ENCODE results near the gene ZNF407. TPM values are rescaled to one million over a fixed set of nuclear protein-coding genes. Genes with fewer than 3 reads are reported as not detected.

Gene ZNF407
- total and polyA plus RNA-seq, 2 of the 13 experiments (the other 11 are each of a cell fraction or from before 2014, with no cell fraction given), result 2.3 to 8.7 TPM

GRCh38 chr18:74982946-74983635, 385.4 kb downstream of the ZNF407 start:
- TF ChIP-seq ATF7 (IDR thresholded peaks at IDR 0.05) (peak; percentile 32; the same call in 1 of the 2 replicates), ATF7 (CRISPR knock-in tag; IDR thresholded peaks at IDR 0.05) (no peak), ZNF678 (CRISPR knock-in tag; IDR thresholded peaks at IDR 0.05) (no peak)
- no peaks in the 10 kb centered on the region for H3K9me3 ChIP-seq (ENCODE audit: low read length)
- no TSS peak for BruUV-seq (replicated peaks)
- H3K27me3 ChIP-seq (ENCODE audit: control insufficient read depth in 1 of 2, insufficient read depth in 2 of 2, low read length in 2 of 2), result no peaks in the 10 kb centered on the region
- no peak overlapping the region for H3K4me3 ChIP-seq (replicated peaks in 1 of 3; ENCODE audit: insufficient read depth in 1 of 3, low read depth in 2 of 3, low read length in 3 of 3)
- DNase-seq (ENCODE audit: low spot score) (no peak), ATAC-seq (no peak), FAIRE-seq (no peak)
- H3K36me3 ChIP-seq (replicated peaks in 1 of 2; ENCODE audit: control insufficient read depth in 1 of 2, insufficient read depth in 2 of 2, low read length in 2 of 2), result no peaks in the 10 kb centered on the region
- 94% methylated on average over 6 of the region's 6 CpGs for WGBS (ENCODE audit: low lambda C conversion rate)
- no peaks in the 10 kb centered on the region for H3K79me2 ChIP-seq (ENCODE audit: insufficient read depth, low read length)
- intact Hi-C loops (cut with micrococcal nuclease; ENCODE audit: unreplicated experiment), result no loop called here
- in situ Hi-C loops (cut with HindIII; ENCODE audit: extremely low pct_ligation_motif_present, low pct_unique_long_range_greater_than_20kb), result no loop called here
- ChIA-PET POLR2A (no interaction called here), CTCF (ENCODE audit: low intra/inter-chr PET ratio, low total read pairs) (no interaction called here)
- H3K4me2 ChIP-seq (ENCODE audit: low read depth, low read length), result no peak overlapping the region
- H3K9ac ChIP-seq (ENCODE audit: insufficient read depth, low read depth, low read length), result no peak overlapping the region
- no peak overlapping the region for H2AFZ ChIP-seq (ENCODE audit: low read length)
- no peak overlapping the region for H3K27ac ChIP-seq (ENCODE audit: extremely low read length, insufficient read depth, low read length)
- no peaks in the 10 kb centered on the region for H3K4me1 ChIP-seq (ENCODE audit: insufficient read depth, low read length)
- H4K20me1 ChIP-seq (ENCODE audit: insufficient read depth, low read length), result no peaks in the 10 kb centered on the region

- no peak overlapping the region for H3K4me2 ChIP-seq (ENCODE audit: low read depth, low read length)
- ChIA-PET CTCF (ENCODE audit: low intra/inter-chr PET ratio, low total read pairs) (no interaction called here), POLR2A (no interaction called here)
- no peaks in the 10 kb centered on the region for H3K4me1 ChIP-seq (ENCODE audit: insufficient read depth, low read length)
- H4K20me1 ChIP-seq (ENCODE audit: insufficient read depth, low read length), result no peaks in the 10 kb centered on the region
- no peak overlapping the region for H2AFZ ChIP-seq (ENCODE audit: low read length)
- H3K79me2 ChIP-seq (ENCODE audit: insufficient read depth, low read length), result no peaks in the 10 kb centered on the region
- no peak overlapping the region for H3K9ac ChIP-seq (ENCODE audit: insufficient read depth, low read depth, low read length)
- ATAC-seq, result no peak
- H3K9me3 ChIP-seq (ENCODE audit: low read length), result no peaks in the 10 kb centered on the region
- whole genome bisulfite sequencing (ENCODE audit: low lambda C conversion rate), result 97% methylated on average over 4 of the region's 4 CpGs
- FAIRE-seq, result no peak
- in situ Hi-C loops (cut with HindIII; ENCODE audit: extremely low pct_ligation_motif_present, low pct_unique_long_range_greater_than_20kb), result no loop called here
- no peaks in the 10 kb centered on the region for H3K36me3 ChIP-seq (replicated peaks in 1 of 2; ENCODE audit: control insufficient read depth in 1 of 2, insufficient read depth in 2 of 2, low read length in 2 of 2)
- BruUV-seq (replicated peaks), result no TSS peak
- no peak overlapping the region for H3K27ac ChIP-seq (ENCODE audit: extremely low read length, insufficient read depth, low read length)
- H3K27me3 ChIP-seq (ENCODE audit: control insufficient read depth in 1 of 2, insufficient read depth in 2 of 2, low read length in 2 of 2), result no peaks in the 10 kb centered on the region
- no peak overlapping the region for H3K4me3 ChIP-seq (replicated peaks in 1 of 3; ENCODE audit: insufficient read depth in 1 of 3, low read depth in 2 of 3, low read length in 3 of 3)
- DNase-seq (ENCODE audit: low spot score), result no peak
- intact Hi-C loops (cut with micrococcal nuclease; ENCODE audit: unreplicated experiment), result no loop called here
- TF ChIP-seq FOXP1 (IDR thresholded peaks at IDR 0.05) (no peak), FOXP1 (CRISPR knock-in tag; IDR thresholded peaks at IDR 0.05) (no peak), ZNF746 (CRISPR knock-in tag; IDR thresholded peaks at IDR 0.05) (no peak), ZNF281 (CRISPR knock-in tag; IDR thresholded peaks at IDR 0.05; ENCODE audit: borderline replicate concordance) (no peak), PRPF4 (IDR thresholded peaks at IDR 0.05; ENCODE audit: low read depth, low read length, poor library complexity, severe bottlenecking) (no peak), BHLHE40 (IDR thresholded peaks at IDR 0.05; ENCODE audit: low read length) (no peak), KLF9 (CRISPR knock-in tag; IDR thresholded peaks at IDR 0.05; ENCODE audit: low read depth) (no peak), ARHGAP35 (CRISPR knock-in tag; IDR thresholded peaks at IDR 0.05; ENCODE audit: borderline replicate concordance) (no peak), ZNF549 (CRISPR knock-in tag; IDR thresholded peaks at IDR 0.05) (no peak), HNRNPUL1 (IDR thresholded peaks at IDR 0.05; ENCODE audit: low read depth, low read length) (no peak), ZGPAT (CRISPR knock-in tag; IDR thresholded peaks at IDR 0.05) (no peak)
Observed at GRCh38 chr18:74989134-74989533, 391.5 kb downstream of the ZNF407 start.
